Kidney epithelial cell (primary cell): ENCODE measurements around the gene NGEF. TPM values are rescaled to one million over a fixed set of nuclear protein-coding genes. Genes with fewer than 3 reads are reported as not detected.

ENCODE experiments used
- DNase-seq: peaks from one replicate; pipeline ENCODE4 v3.0.0-alpha.2; 2010; ENCODE audit warnings: low read depth
- H3K27me3 ChIP-seq: 2 replicates; pipeline ENCODE4 v1.6.0; 2011; ENCODE audit warnings: low read length; ENCODE audit not compliant: control insufficient read depth, insufficient read depth
- H3K36me3 ChIP-seq: 2 replicates; pipeline ENCODE4 v1.5.1; 2011; ENCODE audit warnings: low read length; ENCODE audit not compliant: control insufficient read depth, insufficient read depth
- H3K4me3 ChIP-seq: 2 replicates; pipeline ENCODE4 v1.5.1; 2011; ENCODE audit warnings: low read depth, mild to moderate bottlenecking, control low read depth, low read length
- CTCF ChIP-seq: IDR thresholded peaks from 2 replicates; pipeline ENCODE4 v1.5.1; 2011; ENCODE audit warnings: mild to moderate bottlenecking, moderate library complexity, low read length, control low read depth, inconsistent platforms; ENCODE audit not compliant: insufficient read depth, poor library complexity, severe bottlenecking
- total RNA-seq: library from RNA; depleted of rRNA; stranded (reverse); fragments of >200 nt; gene quantifications from 2 replicates; pipeline ENCODE4 v1.2.3, GENCODE V29; 2015

The NGEF gene
- total RNA-seq, 1 donor from 2014 or later = 2.5 TPM

GRCh38 chr2:232976176-232976575, 36.9 kb downstream of the NGEF start:
- Histone ChIP-seq H3K4me3 (no peak overlapping the region), H3K36me3 (no peaks in the 10 kb centered on the region), H3K27me3 (no peaks in the 10 kb centered on the region)
- TF ChIP-seq CTCF = no peak
- no peak for DNase-seq

DNA sequence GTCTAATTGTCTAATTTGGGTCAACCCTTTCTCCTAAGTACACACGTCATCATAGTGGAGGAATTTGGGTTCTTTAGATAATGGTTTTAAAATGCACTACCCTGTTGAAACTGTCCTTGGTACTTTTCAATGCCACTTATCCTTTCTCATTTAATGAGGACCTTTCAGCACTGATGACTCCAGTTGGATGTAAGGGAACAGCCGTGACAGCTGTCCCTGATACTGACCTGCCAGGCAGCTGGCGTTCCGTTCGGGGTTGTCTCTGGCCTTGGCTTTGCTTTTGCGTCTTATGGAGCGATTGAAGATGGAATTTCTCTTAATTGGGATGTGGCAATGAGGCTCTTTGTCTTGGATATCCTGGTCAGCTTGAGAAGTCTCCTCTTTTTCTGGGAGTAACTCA, 38.7 kb downstream of the NGEF start:
- DNase-seq = no peak
- H3K27me3 ChIP-seq = no peaks in the 10 kb centered on the region
- no peak overlapping the region for H3K4me3 ChIP-seq
- no peaks in the 10 kb centered on the region for H3K36me3 ChIP-seq
- no peak for TF ChIP-seq CTCF

- TF ChIP-seq CTCF = no peak
- no peak for DNase-seq
- no peaks in the 10 kb centered on the region for H3K27me3 ChIP-seq
Measured at GRCh38 chr2:232973796-232974195, 39.3 kb downstream of the NGEF start.

GRCh38 chr2:232973011-232973735, 39.9 kb downstream of the NGEF start:
- no peak for DNase-seq
- TF ChIP-seq CTCF = no peak

More at GRCh38 chr2:232973796-232974195, 39.3 kb downstream of the NGEF start:
- no peak overlapping the region for H3K4me3 ChIP-seq
- no peaks in the 10 kb centered on the region for H3K36me3 ChIP-seq

GRCh38 chr2:232971744-232972143, 41.3 kb downstream of the NGEF start:
- DNase-seq = no peak
- Histone ChIP-seq H3K36me3 (no peaks in the 10 kb centered on the region), H3K4me3 (no peak overlapping the region), H3K27me3 (no peaks in the 10 kb centered on the region)
- TF ChIP-seq CTCF = no peak

More at GRCh38 chr2:232973011-232973735, 39.9 kb downstream of the NGEF start:
- Histone ChIP-seq H3K4me3 (no peak overlapping the region), H3K27me3 (no peaks in the 10 kb centered on the region), H3K36me3 (no peaks in the 10 kb centered on the region)

DNA sequence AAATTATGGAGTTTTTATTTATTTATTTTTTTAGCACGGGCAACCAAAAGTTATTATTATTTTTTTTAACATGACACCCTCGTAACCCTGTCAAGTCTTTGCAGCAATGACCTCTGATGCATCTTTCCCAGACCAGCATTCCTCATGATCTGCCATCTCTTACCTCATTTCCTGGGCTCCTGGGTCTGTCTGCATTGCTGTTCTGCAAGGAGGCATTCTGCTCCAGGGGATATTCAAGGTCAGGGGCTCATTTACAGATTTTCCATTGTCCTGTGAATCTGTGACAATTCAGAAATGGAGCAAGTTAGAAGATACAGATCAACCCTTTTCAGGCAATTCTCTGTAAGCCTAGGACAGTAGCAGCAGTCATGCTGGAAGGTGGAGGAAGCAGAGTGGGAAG, 43.0 kb downstream of the NGEF start:
- no peak for DNase-seq
- Histone ChIP-seq H3K4me3 (no peak overlapping the region), H3K27me3 (no peaks in the 10 kb centered on the region), H3K36me3 (no peaks in the 10 kb centered on the region)
- no peak for TF ChIP-seq CTCF
